OCI-LY3 (cell line): Measurements from ENCODE around the gene FAM204A.

Source experiments
- CTCF ChIP-seq: fragments of 200-600, 300-600 bp; sonication (generic); IDR thresholded peaks from 2 replicates; pipeline ENCODE4 v1.5.1; 2014; ENCODE audit warnings: antibody characterized with exemption, low read length, low read depth
- EZH2phosphoT487 ChIP-seq: fragments of 200-600 bp; shearing (Covaris generic); IDR thresholded peaks from 2 replicates; pipeline ENCODE4 v1.6.1; 2018; ENCODE audit warnings: antibody characterized with exemption, mixed run types, low read depth

GRCh38 chr10:118357841-118358240 lies 15.7 kb upstream of the FAM204A start:
- TF ChIP-seq CTCF: no peak
- TF ChIP-seq EZH2phosphoT487: no peak
